Occipital lobe (tissue), 2 donors: ENCODE results near the gene COG8. TPM values are rescaled to one million over a fixed set of nuclear protein-coding genes. Genes with fewer than 3 reads are reported as not detected.
"Not testable (repeated sequence)": the region's sequence is repeated elsewhere in the genome, so short reads cannot be mapped to it uniquely, and the experiment has no call there.

Source experiments
- DNase-seq: peaks from one replicate; lab custom pipeline; 2025; lab: John Stamatoyannopoulos, UW
- total RNA-seq: library from RNA; depleted of rRNA; stranded (reverse); fragments of >200 nt; gene quantifications from one replicate; pipeline ENCODE4 v1.2.3, GENCODE V29; 2014

COG8 gene
- total RNA-seq, 1 donor from 2014 or later = 51.6 TPM

DNA sequence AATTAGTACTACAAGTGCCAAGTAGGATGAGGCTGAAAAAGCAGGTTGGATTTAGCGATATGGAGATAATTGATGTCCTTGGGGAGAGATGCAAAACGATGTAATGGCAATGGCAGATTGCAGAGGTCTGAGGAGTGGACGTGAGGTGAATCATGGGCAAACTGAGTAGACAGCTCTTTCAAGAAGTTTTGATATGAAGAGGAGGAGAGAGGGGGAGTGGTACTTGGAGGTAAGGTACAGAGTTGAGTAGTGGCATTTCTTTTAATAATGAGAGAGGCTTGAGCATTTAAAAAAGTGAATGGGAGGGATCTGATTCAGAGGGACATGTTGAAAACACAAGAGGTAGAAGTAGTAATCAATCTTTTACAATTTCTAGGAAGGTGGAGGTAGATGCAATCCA, 46.0 kb downstream of the COG8 start:
- DNase-seq = no peak

DNA sequence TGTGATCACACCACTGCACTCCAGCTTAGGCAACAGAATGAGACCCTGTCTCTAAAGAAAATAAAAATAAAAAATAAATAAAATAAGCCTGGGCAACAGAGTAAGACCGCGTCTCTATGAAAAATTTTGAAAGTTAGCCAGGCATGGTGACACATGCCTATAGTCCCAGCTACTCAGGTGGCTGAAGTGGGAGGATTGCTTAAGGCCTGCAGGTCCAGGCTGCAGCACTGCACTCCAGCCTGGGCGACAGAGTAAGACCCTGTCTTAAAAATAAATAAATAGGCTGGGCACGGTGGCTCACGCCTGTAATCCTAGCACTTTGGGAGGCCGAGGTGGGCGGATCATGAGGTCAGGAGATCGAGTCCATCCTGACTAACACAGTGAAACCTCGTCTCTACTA, 47.7 kb downstream of the COG8 start:
- DNase-seq = not testable (repeated sequence)

- DNase-seq = no peak
Observed at GRCh38 chr16:69286941-69287713, 52.2 kb downstream of the COG8 start.

DNA sequence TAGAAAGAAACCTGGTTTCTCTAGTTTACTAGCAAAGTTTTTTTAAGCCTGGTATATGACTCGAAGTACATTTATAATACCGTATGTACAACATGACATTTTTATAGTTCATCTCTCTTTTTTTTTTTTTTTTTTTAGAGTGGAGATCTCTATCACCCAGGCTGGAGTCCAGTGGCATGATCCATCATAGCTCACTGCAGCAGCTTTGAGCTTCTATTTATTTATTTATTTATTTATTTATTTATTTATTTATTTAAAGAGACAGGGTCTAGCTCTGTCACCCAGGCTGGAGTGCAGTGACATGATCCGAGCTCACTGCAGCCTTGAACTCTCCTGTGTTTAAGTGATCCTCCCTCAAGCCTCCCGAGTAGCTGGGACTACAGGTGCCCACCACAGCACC, 54.1 kb downstream of the COG8 start:
- no peak for DNase-seq

DNA sequence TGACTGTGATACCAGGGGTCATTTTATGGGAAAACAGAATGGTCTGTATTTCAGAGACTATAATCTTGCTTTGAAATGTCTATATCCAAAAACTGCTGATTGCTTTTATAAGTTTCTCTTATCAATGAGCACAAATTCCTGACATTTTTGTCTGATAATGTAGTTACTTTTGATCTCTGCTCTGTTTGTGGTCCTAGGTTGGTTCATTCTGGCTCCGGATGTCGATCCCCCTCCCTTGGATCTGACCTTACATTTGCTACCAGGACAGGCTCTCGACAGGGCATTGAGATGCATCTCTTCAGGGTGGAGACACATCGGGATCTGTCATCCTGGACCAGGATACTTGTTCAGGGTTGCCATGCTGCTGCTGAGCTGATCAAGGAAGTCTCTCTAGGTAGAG, 55.5 kb downstream of the COG8 start:
- no peak for DNase-seq

- no peak for DNase-seq
Observed at GRCh38 chr16:69277413-69277812, 62.0 kb downstream of the COG8 start.

Other genes with a start within 250 kb of the COG8 start
- gene HAS3, start 233.9 kb downstream of the COG8 start, total RNA-seq = 6.6 TPM
- 37.7 TPM for gene CHTF8, start 207.0 kb downstream of the COG8 start, total RNA-seq
- gene UTP4, start 206.9 kb downstream of the COG8 start, total RNA-seq = 30.9 TPM
- gene SNTB2, start 152.4 kb downstream of the COG8 start, total RNA-seq = 8.9 TPM
- gene VPS4A, start 28.2 kb downstream of the COG8 start, total RNA-seq = 34.6 TPM
- gene PDF, start 9.0 kb downstream of the COG8 start, total RNA-seq = 9.5 TPM
- 14.2 TPM for gene NIP7, start 208 bp upstream of the COG8 start, total RNA-seq
- not detected for gene TMED6, start 12.2 kb upstream of the COG8 start, total RNA-seq
- 70.7 TPM for gene TERF2, start 46.4 kb upstream of the COG8 start, total RNA-seq
- 45.4 TPM for gene CYB5B, start 85.1 kb upstream of the COG8 start, total RNA-seq
- gene NFAT5, start 226.4 kb upstream of the COG8 start, total RNA-seq = 17.0 TPM